ENCODE results near the gene RERE. TPM values are rescaled to one million over a fixed set of nuclear protein-coding genes. Genes with fewer than 3 reads are reported as not detected.
"Not testable (repeated sequence)": the region's sequence is repeated elsewhere in the genome, so short reads cannot be mapped to it uniquely, and the experiment has no call there.

Gene RERE
- total RNA-seq, 4 donors from 2014 or later: 118 to 244 (median 131) TPM

- WGBS, 2 donors: 94% methylated on average over 2 of the region's 2 CpGs
- Histone ChIP-seq H3K27ac (no peak overlapping the region), H3K9me3 (no peaks in the 10 kb centered on the region), H3K4me1 (peaks cover 8 to 10% of the 10 kb centered on the region in 2 donors), H3K27me3 (no peaks in the 10 kb centered on the region), H3K36me3 (no peaks in the 10 kb centered on the region), H3K4me3 (replicated peaks in 1 of 3) (no peak overlapping the region)
- intact Hi-C loops (cut with DNase I): no loop called here
- DNase-seq: no peak
- TF ChIP-seq POLR2A (IDR thresholded peaks at IDR 0.05) (no peak), CTCF (IDR thresholded peaks at IDR 0.05) (no peak)
These were observed 313.6 kb downstream of the RERE start for GRCh38 chr1:8503842-8504241.

GRCh38 chr1:8502949-8503348, 314.5 kb downstream of the RERE start:
- H3K36me3 ChIP-seq; intact Hi-C loops (cut with DNase I); H3K27me3 ChIP-seq; H3K4me3 ChIP-seq (replicated peaks in 1 of 3); H3K27ac ChIP-seq; DNase-seq; H3K9me3 ChIP-seq: not testable (repeated sequence)
- WGBS, 2 donors: 56 to 63% methylated on average over 4 of the region's 4 CpGs
- H3K4me1 ChIP-seq: peaks cover 8 to 12% of the 10 kb centered on the region in 2 donors

- H3K4me3 ChIP-seq (replicated peaks in 1 of 3): no peak overlapping the region
- TF ChIP-seq POLR2A (IDR thresholded peaks at IDR 0.05): no peak
- no peak for TF ChIP-seq CTCF (IDR thresholded peaks at IDR 0.05)
- H3K27ac ChIP-seq: peak overlapping the region; percentile 7 to 67 (median 38)
- peaks cover 5 to 22% of the 10 kb centered on the region in 2 donors for H3K4me1 ChIP-seq
- H3K27me3 ChIP-seq: no peaks in the 10 kb centered on the region
- no peaks in the 10 kb centered on the region for H3K9me3 ChIP-seq
- intact Hi-C loops (cut with DNase I): no loop called here
- DNase-seq: no peak
- 68 to 74% methylated on average over 3 of the region's 3 CpGs for WGBS, 2 donors
- peaks cover 4 to 8% of the 10 kb centered on the region in 2 donors for H3K36me3 ChIP-seq
These were observed 320.1 kb downstream of the RERE start for GRCh38 chr1:8497210-8497819.

- no peaks in the 10 kb centered on the region for H3K27me3 ChIP-seq
- intact Hi-C loops (cut with DNase I): no loop called here
These were observed 321.0 kb downstream of the RERE start for GRCh38 chr1:8496473-8496872.

GRCh38 chr1:8495928-8496401, 321.5 kb downstream of the RERE start:
- Histone ChIP-seq H3K9me3 (no peaks in the 10 kb centered on the region), H3K4me3 (replicated peaks in 1 of 3) (no peak overlapping the region), H3K27me3 (no peaks in the 10 kb centered on the region), H3K4me1 (peaks cover 5 to 22% of the 10 kb centered on the region in 2 donors), H3K27ac (no peak overlapping the region), H3K36me3 (peaks cover 4 to 8% of the 10 kb centered on the region in 2 donors)
- no peak for DNase-seq
- TF ChIP-seq POLR2A (IDR thresholded peaks at IDR 0.05): no peak
- TF ChIP-seq CTCF (IDR thresholded peaks at IDR 0.05): no peak
- 86 to 94% methylated on average over 6 of the region's 6 CpGs for WGBS, 2 donors
- intact Hi-C loops (cut with DNase I): no loop called here

More at GRCh38 chr1:8496473-8496872, 321.0 kb downstream of the RERE start:
- H3K27ac ChIP-seq: peak overlapping the region in 2 of 3 donors; percentile 38 to 67
- peaks cover 4 to 8% of the 10 kb centered on the region in 2 donors for H3K36me3 ChIP-seq
- H3K9me3 ChIP-seq: no peaks in the 10 kb centered on the region
- no peak for DNase-seq
- WGBS, 2 donors: 81 to 88% methylated on average over 8 of the region's 8 CpGs
- no peak for TF ChIP-seq CTCF (IDR thresholded peaks at IDR 0.05)
- no peak for TF ChIP-seq POLR2A (IDR thresholded peaks at IDR 0.05)
- H3K4me3 ChIP-seq (replicated peaks in 1 of 3): no peak overlapping the region
- peaks cover 5 to 22% of the 10 kb centered on the region in 2 donors for H3K4me1 ChIP-seq

Measured in thyroid gland (tissue), 4 donors.